SK-N-SH (cell line): ENCODE data around the gene AFAP1L1. TPM values are rescaled to one million over a fixed set of nuclear protein-coding genes. Genes with fewer than 3 reads are reported as not detected.

Experiments used
- CTCF ChIA-PET: fragments of 300-600, 350-600 bp; formaldehyde crosslinking; extraction: SDS; loops from one replicate; lab custom pipeline; 2021; lab: Yijun Ruan, JAX
- POLR2A ChIA-PET: fragments of 350-600 bp; sonication (Branson Sonifier 250); formaldehyde crosslinking; extraction: SDS; loops from one replicate; lab custom pipeline; 2020; ENCODE audit warnings: antibody characterized with exemption, inconsistent platforms; lab: Yijun Ruan, JAX
- DNase-seq: peaks from one replicate; pipeline ENCODE4 v3.0.0; 2012
- H2AFZ ChIP-seq: fragments of 200-600 bp; sonication (generic); 2 replicates; pipeline ENCODE4 v1.8.1; 2016; ENCODE audit warnings: antibody characterized with exemption, mild to moderate bottlenecking, low read depth
- H3F3A ChIP-seq: fragments of 200-600 bp; sonication (generic); replicated peaks from 2 replicates; pipeline ENCODE3; 2016; ENCODE audit warnings: antibody characterized with exemption, mild to moderate bottlenecking; ENCODE audit not compliant: insufficient read depth
- H3K27ac ChIP-seq, 2 experiments: fragments of 200-500 bp in 1 of 2; fragments of 200-600 bp in 1 of 2; sonication (Bioruptor generic) in 1 of 2; sonication (generic), shearing (Covaris generic) in 1 of 2; 2 replicates each; pipeline versions ENCODE4 v1.5.1 to v1.6.1; 2014 to 2016; ENCODE audit warnings: low read depth in 2 of 2, inconsistent platforms in 1 of 2, low read length in 1 of 2, mild to moderate bottlenecking in 1 of 2, mixed read lengths in 1 of 2
- H3K27me3 ChIP-seq: fragments of 200-600 bp; sonication (generic), shearing (Covaris generic); 2 replicates; pipeline ENCODE4 v1.6.1; 2016; ENCODE audit warnings: mixed run types; ENCODE audit not compliant: insufficient read depth
- H3K36me3 ChIP-seq, 2 experiments: fragments of 200-500 bp in 1 of 2; fragments of 200-600 bp in 1 of 2; sonication (Bioruptor generic) in 1 of 2; sonication (generic) in 1 of 2; replicated peaks in 1 of 2; 2 replicates each; pipeline versions ENCODE3 to v1.5.1; 2014 to 2016; ENCODE audit warnings: low read length in 1 of 2, mild to moderate bottlenecking in 1 of 2; ENCODE audit not compliant: insufficient read depth in 2 of 2, control insufficient read depth in 1 of 2
- H3K4me1 ChIP-seq, 2 experiments: fragments of 200-500 bp in 1 of 2; fragments of 200-600 bp in 1 of 2; sonication (Bioruptor generic) in 1 of 2; sonication (generic), shearing (Covaris generic) in 1 of 2; 2 replicates each; pipeline versions ENCODE4 v1.5.1 to v1.6.1; 2014 to 2016; ENCODE audit warnings: low read depth in 1 of 2, low read length in 1 of 2, mixed run types in 1 of 2; ENCODE audit not compliant: insufficient read depth in 2 of 2, control insufficient read depth in 1 of 2
- H3K4me2 ChIP-seq: fragments of 200-600 bp; sonication (generic), shearing (Covaris generic); 2 replicates; pipeline ENCODE4 v1.6.1; 2017; ENCODE audit warnings: mixed run types
- H3K4me3 ChIP-seq, 2 experiments: fragments of 200-500 bp in 1 of 2; fragments of 200-600 bp in 1 of 2; sonication (Bioruptor generic) in 1 of 2; sonication (generic), shearing (Covaris generic) in 1 of 2; 2 replicates each; pipeline versions ENCODE4 v1.5.1 to v1.8.1; 2014 to 2016; ENCODE audit warnings: low read depth in 2 of 2, inconsistent platforms in 1 of 2, low read length in 1 of 2, mild to moderate bottlenecking in 1 of 2, mixed read lengths in 1 of 2, moderate library complexity in 1 of 2
- H3K79me2 ChIP-seq: fragments of 200-600 bp; sonication (generic); 2 replicates; pipeline ENCODE4 v1.8.1; 2017; ENCODE audit warnings: mild to moderate bottlenecking; ENCODE audit not compliant: insufficient read depth
- H3K9ac ChIP-seq: fragments of 200-600 bp; sonication (generic); 2 replicates; pipeline ENCODE4 v1.6.1; 2017; ENCODE audit warnings: mixed run types
- H3K9me2 ChIP-seq: fragments of 200-600 bp; sonication (generic); 2 replicates; pipeline ENCODE4 v1.6.1; 2017; ENCODE audit warnings: mixed run types
- H3K9me3 ChIP-seq: fragments of 200-600 bp; sonication (generic); 2 replicates; pipeline ENCODE4 v1.6.1; 2017; ENCODE audit warnings: mixed run types, mild to moderate bottlenecking, moderate library complexity
- H4K20me1 ChIP-seq: fragments of 200-600 bp; sonication (generic); 2 replicates; pipeline ENCODE4 v1.6.1; 2017; ENCODE audit warnings: mild to moderate bottlenecking, mixed run types; ENCODE audit not compliant: insufficient read depth
- CHD2 ChIP-seq: fragments of 150-350 bp; IDR thresholded peaks from 2 replicates; pipeline ENCODE4 v1.6.1; 2018; ENCODE audit warnings: low read length; ENCODE audit not compliant: partially characterized antibody
- EP300 ChIP-seq, 2 experiments: IDR thresholded peaks; 2 replicates each; pipeline versions ENCODE4 v1.4.0 to v1.6.1; 2012; ENCODE audit warnings: borderline replicate concordance in 1 of 2, low read depth in 1 of 2, low read length in 1 of 2
- EZH2phosphoT487 ChIP-seq: fragments of 200-600 bp; sonication (generic); IDR thresholded peaks from 2 replicates; pipeline ENCODE4 v1.6.1; 2017; ENCODE audit warnings: low read depth, mixed run types, mild to moderate bottlenecking, antibody characterized with exemption, moderate library complexity, borderline replicate concordance
- FOSL2 ChIP-seq: IDR thresholded peaks from 2 replicates; pipeline ENCODE4 v1.4.0; 2012; ENCODE audit warnings: low read depth, mild to moderate bottlenecking, moderate library complexity, borderline replicate concordance
- FOXM1 ChIP-seq: IDR thresholded peaks from 2 replicates; pipeline ENCODE4 v1.4.0; 2012; ENCODE audit warnings: low read depth, mild to moderate bottlenecking
- GABPA ChIP-seq: IDR thresholded peaks from 2 replicates; pipeline ENCODE4 v1.4.0; 2012; ENCODE audit warnings: low read depth, mild to moderate bottlenecking
- GATA2 ChIP-seq: sonication (generic); formaldehyde crosslinking; IDR thresholded peaks from 2 replicates; pipeline ENCODE4 v1.5.0; 2020; ENCODE audit warnings: mild to moderate bottlenecking, missing genetic modification reagents
- MAX ChIP-seq: IDR thresholded peaks from 2 replicates; pipeline ENCODE4 v1.4.0; 2012; ENCODE audit warnings: low read depth
- MEF2A ChIP-seq: IDR thresholded peaks from 2 replicates; pipeline ENCODE4 v1.4.0; 2012; ENCODE audit warnings: low read depth, borderline replicate concordance
- MXI1 ChIP-seq: IDR thresholded peaks from 2 replicates; pipeline ENCODE4 v1.6.1; 2012; ENCODE audit warnings: mild to moderate bottlenecking, low read depth, low read length, improper control_type of control experiment
- NRF1 ChIP-seq: IDR thresholded peaks from 2 replicates; pipeline ENCODE4 v1.6.1; 2012; ENCODE audit warnings: low read depth, mild to moderate bottlenecking, low read length
- PBX3 ChIP-seq: IDR thresholded peaks from 2 replicates; pipeline ENCODE4; 2012
- POLR2AphosphoS5 ChIP-seq: IDR thresholded peaks from 2 replicates; pipeline ENCODE4 v1.6.1; 2012; ENCODE audit warnings: low read depth, low read length
- RAD21 ChIP-seq: IDR thresholded peaks from 2 replicates; pipeline ENCODE4 v1.6.1; 2012; ENCODE audit warnings: mild to moderate bottlenecking, low read length
- REST ChIP-seq: IDR thresholded peaks from 2 replicates; pipeline ENCODE4 v1.6.1; 2012; ENCODE audit warnings: mild to moderate bottlenecking, low read depth, low read length, moderate library complexity
- RXRA ChIP-seq: IDR thresholded peaks from 2 replicates; pipeline ENCODE4 v1.4.0; 2012; ENCODE audit warnings: low read depth, mild to moderate bottlenecking, borderline replicate concordance
- SIN3A ChIP-seq: IDR thresholded peaks from 2 replicates; pipeline ENCODE4 v1.6.1; 2012; ENCODE audit warnings: low read depth, mild to moderate bottlenecking, low read length, moderate library complexity, borderline replicate concordance
- TCF12 ChIP-seq: IDR thresholded peaks from 2 replicates; pipeline ENCODE4 v1.4.0; 2012
- USF1 ChIP-seq: IDR thresholded peaks from 2 replicates; pipeline ENCODE4 v1.4.0; 2012; ENCODE audit warnings: low read depth, borderline replicate concordance
- WGBS: methylation state at CpG from one replicate; pipeline ENCODE4 v1.1.6; 2017; ENCODE audit warnings: low lambda C conversion rate; 5-methylcytosine and 5-hydroxymethylcytosine counted together
- polyA plus RNA-seq, 3 experiments: library from polyadenylated mRNA; depleted of rRNA; stranded (reverse); fragments of >200 nt; gene quantifications; 2 replicates each; pipeline ENCODE4 v1.2.3, GENCODE V29; 2012

AFAP1L1 gene
- polyA plus RNA-seq, 1 of the 3 experiments (the other 2 are of a cell fraction), result 0.82 TPM

- CTCF ChIA-PET, result no interaction called here
- TF ChIP-seq MXI1, result no peak
- no peak for TF ChIP-seq USF1
- no peak for TF ChIP-seq EZH2phosphoT487
- TF ChIP-seq SIN3A, result no peak
- no peak for TF ChIP-seq FOSL2
- no peak for TF ChIP-seq MEF2A
- no peak for TF ChIP-seq CHD2
- no peak for TF ChIP-seq NRF1
- no peak for TF ChIP-seq RAD21
- no peak for TF ChIP-seq PBX3
- TF ChIP-seq GATA2 (CRISPR knock-in tag), result no peak
- TF ChIP-seq RXRA, result no peak
- no peak for TF ChIP-seq MAX
- TF ChIP-seq FOXM1, result no peak
- 56% methylated on average over 1 of the region's 1 CpG for WGBS
- no peaks in the 10 kb centered on the region for H3K79me2 ChIP-seq
- H3F3A ChIP-seq, result no peaks in the 10 kb centered on the region
- H3K27ac ChIP-seq, result no peak overlapping the region
- H2AFZ ChIP-seq, result no peak overlapping the region
- no peak for DNase-seq
- no peaks in the 10 kb centered on the region for H3K27me3 ChIP-seq
- no peaks in the 10 kb centered on the region for H3K36me3 ChIP-seq
- peaks cover 0 to 6% of the 10 kb centered on the region in 2 experiments; a peak in 1 of 4 replicates for H3K4me1 ChIP-seq
- H3K4me3 ChIP-seq, result no peak overlapping the region
- POLR2A ChIA-PET, result no interaction called here
- H3K9me3 ChIP-seq, result no peaks in the 10 kb centered on the region
- H3K9ac ChIP-seq, result no peak overlapping the region
- H3K9me2 ChIP-seq, result no peaks in the 10 kb centered on the region
- H3K4me2 ChIP-seq, result no peak overlapping the region
- no peaks in the 10 kb centered on the region for H4K20me1 ChIP-seq
These were observed 26.5 kb downstream of the AFAP1L1 start for GRCh38 chr5:149298163-149298562.

- Histone ChIP-seq H3K27ac (no peak overlapping the region), H3K4me3 (no peak overlapping the region), H4K20me1 (no peaks in the 10 kb centered on the region), H3K9me2 (no peaks in the 10 kb centered on the region), H3K36me3 (no peaks in the 10 kb centered on the region), H3K4me2 (no peak overlapping the region), H3K9me3 (no peaks in the 10 kb centered on the region), H3F3A (no peaks in the 10 kb centered on the region), H3K4me1 (peaks cover 0 to 6% of the 10 kb centered on the region in 2 experiments; a peak in 1 of 4 replicates), H3K27me3 (no peaks in the 10 kb centered on the region), H3K79me2 (no peaks in the 10 kb centered on the region), H2AFZ (no peak overlapping the region), H3K9ac (no peak overlapping the region)
- no peak for DNase-seq
- CTCF ChIA-PET, result interaction anchor here (0.6 to 1.3 kb wide), 5 partner anchors 18 to 557 kb away, joined by 3 to 6 read pairs (median 4); no protein-coding TSS in a partner anchor
- no peak for TF ChIP-seq EP300 (IDR thresholded peaks at IDR 0.05; ENCODE audit: borderline replicate concordance in 1 of 2, low read depth in 1 of 2, low read length in 1 of 2)
- no peak for TF ChIP-seq PBX3
- no peak for TF ChIP-seq FOXM1
- TF ChIP-seq REST, result no peak
- no peak for TF ChIP-seq TCF12
- TF ChIP-seq USF1, result no peak
- TF ChIP-seq GABPA, result no peak
- TF ChIP-seq SIN3A, result no peak
- TF ChIP-seq POLR2AphosphoS5, result no peak
- POLR2A ChIA-PET, result no interaction called here
- 72% methylated on average over 7 of the region's 11 CpGs for WGBS
These were observed 27.3 kb downstream of the AFAP1L1 start for GRCh38 chr5:149298842-149299404.
